CD4-positive, alpha-beta T cell (primary cell): ENCODE data around the gene OSBPL1A. TPM values are rescaled to one million over a fixed set of nuclear protein-coding genes. Genes with fewer than 3 reads are reported as not detected.
A peak's percentile ranks its signal among the peaks of the same experiment; 100 is the strongest.

Experiments used
- ATAC-seq: fragments of 200-7000 bp; cut with Tn5 transposase; one replicate; pipeline ENCODE4 v1.10.0; 2022; ENCODE audit warnings: mild to moderate bottlenecking; ENCODE audit not compliant: poor library complexity
- CTCF ChIA-PET: fragments of 350-600 bp; sonication (Branson Sonifier 250); formaldehyde crosslinking; loops from one replicate; lab custom pipeline; 2021; ENCODE audit warnings: antibody characterized with exemption, inconsistent platforms; lab: Charles Lee
- POLR2A ChIA-PET: fragments of 350-600 bp; sonication (Branson Sonifier 250); formaldehyde crosslinking; loops from one replicate; lab custom pipeline; 2021; ENCODE audit warnings: antibody characterized with exemption, inconsistent platforms; lab: Charles Lee
- DNase-seq, 14 experiments: peaks; one replicate each; pipeline ENCODE4 v3.0.0-alpha.2; 2013 to 2020; ENCODE audit warnings: mixed read lengths in 2 of 14
- H3K27ac ChIP-seq, 2 donors: one replicate each; pipeline versions ENCODE4 v1.5.1 to v1.7.0; 2013; ENCODE audit warnings: low read length in 2 of 2, low read depth in 1 of 2, mild to moderate bottlenecking in 1 of 2
- H3K27me3 ChIP-seq, 2 experiments: 1 replicate in 1 of 2; 2 replicates in 1 of 2; pipeline versions ENCODE4 v1.6.1 to v1.7.0; 2013; ENCODE audit warnings: low read length in 2 of 2, control low read depth in 1 of 2, mild to moderate bottlenecking in 1 of 2, moderate library complexity in 1 of 2; ENCODE audit not compliant: insufficient read depth in 2 of 2, control insufficient read depth in 1 of 2
- H3K36me3 ChIP-seq: one replicate; pipeline ENCODE4 v1.6.1; 2013; ENCODE audit warnings: low read length, control low read depth; ENCODE audit not compliant: insufficient read depth
- H3K4me1 ChIP-seq: one replicate; pipeline ENCODE4 v1.6.1; 2013; ENCODE audit warnings: low read length, control low read depth; ENCODE audit not compliant: insufficient read depth
- H3K4me3 ChIP-seq: one replicate; pipeline ENCODE4 v1.5.1; 2013; ENCODE audit warnings: mild to moderate bottlenecking, low read length, moderate library complexity
- H3K9me3 ChIP-seq, 2 experiments: 1 replicate in 1 of 2; 2 replicates in 1 of 2; pipeline versions ENCODE4 v1.6.1 to v1.7.0; 2013; ENCODE audit warnings: low read length in 2 of 2, mild to moderate bottlenecking in 2 of 2, control low read depth in 1 of 2, moderate library complexity in 1 of 2; ENCODE audit not compliant: control insufficient read depth in 1 of 2, insufficient read depth in 1 of 2
- H3K27ac Mint-ChIP-seq: one replicate; pipeline ENCODE4 v1.8.0; 2020; ENCODE audit warnings: mixed read lengths
- H3K27me3 Mint-ChIP-seq: one replicate; pipeline ENCODE4 v1.8.0; 2021; ENCODE audit warnings: mixed read lengths
- H3K36me3 Mint-ChIP-seq: one replicate; pipeline ENCODE4 v1.8.0; 2021; ENCODE audit warnings: low read depth, mixed read lengths
- H3K4me1 Mint-ChIP-seq: one replicate; pipeline ENCODE4 v1.8.0; 2021; ENCODE audit warnings: low read depth, mixed read lengths
- H3K4me3 Mint-ChIP-seq: one replicate; pipeline ENCODE4 v1.8.0; 2020; ENCODE audit warnings: mild to moderate bottlenecking, mixed read lengths
- H3K9me3 Mint-ChIP-seq: one replicate; pipeline ENCODE4 v1.8.0; 2020; ENCODE audit warnings: mixed read lengths
- intact Hi-C, 2 experiments: fragments of 100-400 bp; cut with DNase I in 1 of 2; cut with micrococcal nuclease in 1 of 2; formaldehyde crosslinking; loops; one replicate each; pipeline versions ENCODE4 v1.15.1 to v1.9.0; 2023 to 2025; cut with DNase I, micrococcal nuclease
- total RNA-seq, 174 experiments: library from RNA in 2 of 174; stranded (reverse) in 2 of 174; gene quantifications; one replicate each; pipeline ENCODE4 v1.2.3 and lab custom pipeline; 2021 to 2026
- TF ChIP-seq, protein P1 (sequence below): fragments of 200-600 bp; IDR thresholded peaks from one replicate; pipeline ENCODE4 v1.8.0; 2022; ENCODE audit warnings: antibody characterized with exemption, mild to moderate bottlenecking

Gene OSBPL1A
- total RNA-seq, 2 experiments from 2014 or later, result 2.7 TPM

DNA sequence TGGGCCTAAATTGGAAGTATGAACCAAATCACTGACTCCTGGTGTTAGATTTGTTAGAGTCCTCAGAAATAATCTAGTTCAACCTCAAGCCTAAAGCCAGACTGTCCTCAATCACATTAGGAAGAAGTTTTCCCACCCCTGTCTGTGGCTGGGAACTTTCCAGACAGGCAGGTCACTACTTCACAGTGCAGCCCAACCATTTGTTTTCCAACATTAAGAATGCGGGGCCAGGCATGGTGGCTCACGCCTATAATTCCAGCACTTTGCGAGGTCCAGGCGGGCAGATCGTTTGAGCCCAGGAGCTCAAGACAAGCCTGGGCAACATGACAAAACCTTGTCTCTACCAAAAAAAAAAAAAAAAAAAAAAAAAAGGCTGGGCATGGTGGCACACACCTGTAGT lies 5.5 kb upstream of the OSBPL1A start:
- TF ChIP-seq, protein P1, sequence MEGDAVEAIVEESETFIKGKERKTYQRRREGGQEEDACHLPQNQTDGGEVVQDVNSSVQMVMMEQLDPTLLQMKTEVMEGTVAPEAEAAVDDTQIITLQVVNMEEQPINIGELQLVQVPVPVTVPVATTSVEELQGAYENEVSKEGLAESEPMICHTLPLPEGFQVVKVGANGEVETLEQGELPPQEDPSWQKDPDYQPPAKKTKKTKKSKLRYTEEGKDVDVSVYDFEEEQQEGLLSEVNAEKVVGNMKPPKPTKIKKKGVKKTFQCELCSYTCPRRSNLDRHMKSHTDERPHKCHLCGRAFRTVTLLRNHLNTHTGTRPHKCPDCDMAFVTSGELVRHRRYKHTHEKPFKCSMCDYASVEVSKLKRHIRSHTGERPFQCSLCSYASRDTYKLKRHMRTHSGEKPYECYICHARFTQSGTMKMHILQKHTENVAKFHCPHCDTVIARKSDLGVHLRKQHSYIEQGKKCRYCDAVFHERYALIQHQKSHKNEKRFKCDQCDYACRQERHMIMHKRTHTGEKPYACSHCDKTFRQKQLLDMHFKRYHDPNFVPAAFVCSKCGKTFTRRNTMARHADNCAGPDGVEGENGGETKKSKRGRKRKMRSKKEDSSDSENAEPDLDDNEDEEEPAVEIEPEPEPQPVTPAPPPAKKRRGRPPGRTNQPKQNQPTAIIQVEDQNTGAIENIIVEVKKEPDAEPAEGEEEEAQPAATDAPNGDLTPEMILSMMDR, result no peak
- no peak for ATAC-seq

GRCh38 chr18:24402209-24402785 lies 4.7 kb upstream of the OSBPL1A start:
- H3K4me3 Mint-ChIP-seq, result no peak overlapping the region
- no peak overlapping the region for H3K27ac Mint-ChIP-seq
- peaks cover 39% of the 10 kb centered on the region for H3K27me3 Mint-ChIP-seq
- H3K9me3 ChIP-seq, result peaks cover 0 to 5% of the 10 kb centered on the region in 2 experiments
- H3K4me3 ChIP-seq, result no peak overlapping the region
- no peak overlapping the region for H3K27ac ChIP-seq
- intact Hi-C loops, result no loop called here
- POLR2A ChIA-PET, result no interaction called here
- peak in 2 of 14 experiments; percentile 16 to 19 for DNase-seq
- H3K36me3 ChIP-seq, result no peaks in the 10 kb centered on the region
- H3K36me3 Mint-ChIP-seq, result no peaks in the 10 kb centered on the region
- CTCF ChIA-PET, result no interaction called here
- no peak for ATAC-seq
- H3K9me3 Mint-ChIP-seq, result no peaks in the 10 kb centered on the region
- TF ChIP-seq, protein P1, result no peak
- peaks cover 11% of the 10 kb centered on the region for H3K4me1 ChIP-seq
- H3K27me3 ChIP-seq, result peaks cover 4 to 15% of the 10 kb centered on the region in 2 experiments
- H3K4me1 Mint-ChIP-seq, result peaks cover 7% of the 10 kb centered on the region

More for the DNA sequence above, 5.5 kb upstream of the OSBPL1A start:
- DNase-seq, result no peak
- H3K4me1 ChIP-seq, result peaks cover 5% of the 10 kb centered on the region
- peaks cover 47% of the 10 kb centered on the region for H3K27me3 Mint-ChIP-seq
- H3K9me3 Mint-ChIP-seq, result no peaks in the 10 kb centered on the region
- no peak overlapping the region for H3K27ac ChIP-seq
- H3K27ac Mint-ChIP-seq, result no peak overlapping the region
- H3K27me3 ChIP-seq, result peaks cover 6 to 18% of the 10 kb centered on the region in 2 experiments
- no peak overlapping the region for H3K4me3 Mint-ChIP-seq
- CTCF ChIA-PET, result no interaction called here
- intact Hi-C loops, result no loop called here
- POLR2A ChIA-PET, result no interaction called here
- H3K4me1 Mint-ChIP-seq, result peaks cover 4% of the 10 kb centered on the region
- H3K4me3 ChIP-seq, result no peak overlapping the region
- no peaks in the 10 kb centered on the region for H3K36me3 Mint-ChIP-seq
- no peaks in the 10 kb centered on the region for H3K36me3 ChIP-seq
- peaks cover 0 to 5% of the 10 kb centered on the region in 2 experiments for H3K9me3 ChIP-seq

DNA sequence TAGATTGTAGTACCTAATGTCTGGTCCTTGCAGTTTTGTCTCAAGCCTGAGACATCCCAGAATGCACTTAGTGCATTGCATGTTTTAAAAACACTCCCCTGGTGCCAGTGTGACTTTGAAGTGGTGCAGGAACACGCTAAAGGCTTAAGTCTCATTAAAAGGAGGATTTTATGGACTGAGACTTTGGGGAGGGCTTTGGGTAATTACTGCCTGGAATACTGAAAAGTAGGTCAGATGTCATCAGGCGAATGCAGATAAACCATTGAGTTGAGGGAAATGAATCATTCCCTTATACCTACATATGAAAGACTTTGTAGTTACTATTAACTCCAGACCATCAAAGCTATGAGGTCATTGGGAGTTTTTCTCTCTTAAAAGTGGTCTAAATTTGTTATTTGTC lies 3.0 kb upstream of the OSBPL1A start:
- Mint-ChIP-seq H3K27me3 (peaks cover 24% of the 10 kb centered on the region), H3K9me3 (no peaks in the 10 kb centered on the region), H3K27ac (no peak overlapping the region), H3K4me3 (peak overlapping the region; percentile 11), H3K36me3 (no peaks in the 10 kb centered on the region), H3K4me1 (peaks cover 13% of the 10 kb centered on the region)
- ATAC-seq (no peak), DNase-seq (no peak)
- no peak overlapping the region for H3K27ac ChIP-seq
- ChIA-PET POLR2A (no interaction called here), CTCF (no interaction called here)
- intact Hi-C loops, result loop anchor here in 1 of 2 experiments (2.0 kb wide), 1 partner anchor 22 kb away; no protein-coding TSS in a partner anchor
- H3K27me3 ChIP-seq, result peaks cover 4% of the 10 kb centered on the region in 2 experiments
- peaks cover 0 to 5% of the 10 kb centered on the region in 2 experiments for H3K9me3 ChIP-seq
- peaks cover 15% of the 10 kb centered on the region for H3K4me1 ChIP-seq
- TF ChIP-seq, protein P1, result no peak
- H3K36me3 ChIP-seq, result no peaks in the 10 kb centered on the region
- H3K4me3 ChIP-seq, result no peak overlapping the region
